Pancreas (tissue), 10 donors: ENCODE measurements around the gene CCDC122. TPM values are rescaled to one million over a fixed set of nuclear protein-coding genes. Genes with fewer than 3 reads are reported as not detected.
A peak's percentile ranks its signal among the peaks of the same experiment; 100 is the strongest.

ENCODE experiments used
- ATAC-seq, 4 donors: fragments of 200-7000 bp; cut with Tn5 transposase; one replicate each; pipeline versions ENCODE4 v1.8.0 to v1.9.1; 2020; ENCODE audit warnings: mild to moderate bottlenecking in 4 of 4, moderate library complexity in 4 of 4
- DNase-seq, 6 donors: peaks; one replicate each; pipeline ENCODE4 v3.0.0-alpha.2; 2020
- FAIRE-seq: peaks from 2 replicates; lab custom pipeline; 2012; peaks lifted over from hg19 to GRCh38; lab: Jason Lieb, UNC
- H3K27ac ChIP-seq, 4 donors: fragments of 200-600 bp; sonication (generic); 1 replicate in 3 of 4; 2 replicates in 1 of 4; pipeline versions ENCODE4 v1.5.0 to v1.8.0; 2020
- H3K27me3 ChIP-seq, 4 donors: fragments of 200-600 bp; one replicate each; pipeline ENCODE4 v1.8.0; 2021
- H3K36me3 ChIP-seq, 3 donors: fragments of 200-600 bp; sonication (generic) in 1 of 3; one replicate each; pipeline versions ENCODE4 v1.5.0 to v1.8.0; 2020 to 2021
- H3K4me1 ChIP-seq, 3 donors: fragments of 200-600 bp; one replicate each; pipeline ENCODE4 v1.8.0; 2021
- H3K4me3 ChIP-seq, 4 donors: fragments of 200-600 bp; sonication (generic) in 2 of 4; one replicate each; pipeline versions ENCODE4 v1.5.0 to v1.8.0; 2020 to 2021
- H3K9me3 ChIP-seq, 4 donors: fragments of 200-600 bp; one replicate each; pipeline ENCODE4 v1.8.0; 2021
- WGBS, 2 donors: extraction: QIAGEN DNeasy Blood & Tissue Kit; methylation state at CpG; one replicate each; pipeline ENCODE4 v1.1.7; 2013; 5-methylcytosine and 5-hydroxymethylcytosine counted together
- intact Hi-C, 3 donors: fragments of 100-400 bp; cut with DNase I; formaldehyde crosslinking; loops; one replicate each; pipeline versions ENCODE4 v1.11.1 to v1.14.2; 2022
- polyA plus RNA-seq, 2 donors: library from polyadenylated mRNA; stranded (reverse); fragments of 200-250 nt; gene quantifications; one replicate each; pipeline ENCODE4 v1.2.3, GENCODE V29; 2013
- total RNA-seq, 6 donors: library from RNA; stranded (reverse); fragmentation: NEBNext Ultra II Directional in 4 of 6; extraction: Animal tissue kit (Norgen Biotek cat#: 25700) in 4 of 6; gene quantifications; one replicate each; pipeline versions ENCODE4 v1.2.1 to v1.2.4, GENCODE V29; 2021 to 2023
- TF ChIP-seq, protein P1 (sequence below), 4 donors: fragments of 200-600 bp; sonication (generic) in 3 of 4; IDR thresholded peaks; one replicate each; pipeline versions ENCODE4 v1.5.0 to v1.8.0; 2021; ENCODE audit warnings: antibody characterized with exemption in 4 of 4
- donor health status: healthy with polysubstance abuse.
- donor health status: DM: no; HTN: no; CAD: no; lungs with moderate emphysema.
- donor health status: DM: no; HTN: no; CAD: no.
- donor health status: control.
- donor health status: control.
- donor health status: Bipolar disorder and iron deficiency.
- donor health status: DM: yes; HTN: yes; CAD: no.
- donor health status: DM: no; HTN: no; CAD: no.
- donor health status: DM: no; HTN: no; CAD: no.
- donor health status: DM: yes; HTN: yes; CAD: no.

Gene CCDC122
- total and polyA plus RNA-seq, 8 donors: 2.9 to 7.3 (median 4.7) TPM

DNA sequence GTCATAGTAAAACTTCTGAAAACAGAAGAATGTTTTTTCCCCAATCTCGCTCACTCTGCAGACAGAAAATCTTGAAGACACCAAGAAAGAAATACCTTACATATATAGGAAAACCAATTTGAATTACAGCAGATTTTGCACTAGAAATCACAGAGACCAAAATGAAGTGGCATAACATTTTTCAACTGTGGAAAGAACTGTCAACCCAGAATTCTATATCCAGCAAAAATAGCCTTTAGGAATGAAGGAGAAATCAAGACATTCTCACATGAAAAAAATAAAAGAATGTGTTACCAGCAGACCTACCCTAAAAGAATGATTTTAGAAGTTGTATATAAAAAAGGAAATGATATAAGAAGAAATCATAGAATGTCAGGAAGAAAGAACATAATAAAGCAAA lies 28.7 kb downstream of the CCDC122 start:
- no peak overlapping the region for H3K4me3 ChIP-seq
- no peaks in the 10 kb centered on the region for H3K36me3 ChIP-seq
- H3K9me3 ChIP-seq: no peaks in the 10 kb centered on the region
- TF ChIP-seq, protein P1, sequence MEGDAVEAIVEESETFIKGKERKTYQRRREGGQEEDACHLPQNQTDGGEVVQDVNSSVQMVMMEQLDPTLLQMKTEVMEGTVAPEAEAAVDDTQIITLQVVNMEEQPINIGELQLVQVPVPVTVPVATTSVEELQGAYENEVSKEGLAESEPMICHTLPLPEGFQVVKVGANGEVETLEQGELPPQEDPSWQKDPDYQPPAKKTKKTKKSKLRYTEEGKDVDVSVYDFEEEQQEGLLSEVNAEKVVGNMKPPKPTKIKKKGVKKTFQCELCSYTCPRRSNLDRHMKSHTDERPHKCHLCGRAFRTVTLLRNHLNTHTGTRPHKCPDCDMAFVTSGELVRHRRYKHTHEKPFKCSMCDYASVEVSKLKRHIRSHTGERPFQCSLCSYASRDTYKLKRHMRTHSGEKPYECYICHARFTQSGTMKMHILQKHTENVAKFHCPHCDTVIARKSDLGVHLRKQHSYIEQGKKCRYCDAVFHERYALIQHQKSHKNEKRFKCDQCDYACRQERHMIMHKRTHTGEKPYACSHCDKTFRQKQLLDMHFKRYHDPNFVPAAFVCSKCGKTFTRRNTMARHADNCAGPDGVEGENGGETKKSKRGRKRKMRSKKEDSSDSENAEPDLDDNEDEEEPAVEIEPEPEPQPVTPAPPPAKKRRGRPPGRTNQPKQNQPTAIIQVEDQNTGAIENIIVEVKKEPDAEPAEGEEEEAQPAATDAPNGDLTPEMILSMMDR (IDR thresholded peaks at IDR 0.05): no peak
- no peaks in the 10 kb centered on the region for H3K4me1 ChIP-seq
- 97% methylated on average over 1 of the region's 1 CpG for WGBS, 2 donors
- DNase-seq (no peak), FAIRE-seq (no peak), ATAC-seq (no peak)
- H3K27ac ChIP-seq: no peak overlapping the region
- intact Hi-C loops: no loop called here
- H3K27me3 ChIP-seq: no peaks in the 10 kb centered on the region

DNA sequence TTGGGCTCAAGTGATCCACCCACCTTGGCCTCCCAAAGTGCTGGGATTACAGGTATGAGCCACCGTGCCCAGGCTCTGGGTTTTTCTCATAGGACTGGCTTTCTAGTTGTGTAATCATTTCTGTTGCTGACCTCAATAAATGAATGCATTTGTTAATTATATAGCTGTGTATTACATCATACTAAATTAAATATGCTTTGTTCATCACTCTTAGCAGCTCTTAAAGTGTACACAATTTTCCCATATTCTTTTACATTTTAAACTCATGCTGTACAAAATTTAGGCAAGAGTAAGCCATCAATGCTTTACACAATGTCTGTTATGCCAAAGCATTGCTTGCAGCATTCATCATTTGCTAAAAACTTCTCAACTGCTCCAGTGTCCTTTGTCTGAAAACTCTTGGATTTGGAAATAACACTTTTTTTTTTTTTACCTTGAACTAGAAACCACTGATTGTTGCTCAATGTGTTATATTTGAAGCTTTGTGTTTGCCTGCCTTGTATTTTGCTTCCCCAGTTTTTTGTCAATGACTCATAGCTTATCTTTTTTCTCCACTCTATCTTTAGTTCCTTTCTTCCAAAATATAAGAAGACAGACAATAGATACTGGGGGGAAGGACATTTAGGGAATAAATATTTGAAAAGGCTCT lies 31.4 kb downstream of the CCDC122 start:
- peak overlapping the region in 1 of 4 donors; percentile 17 for H3K27ac ChIP-seq
- ATAC-seq (peak in 2 of 4 donors; percentile 29 to 39), DNase-seq (no peak), FAIRE-seq (no peak)
- H3K4me3 ChIP-seq: no peak overlapping the region
- no peaks in the 10 kb centered on the region for H3K9me3 ChIP-seq
- H3K27me3 ChIP-seq: no peaks in the 10 kb centered on the region
- TF ChIP-seq, protein P1 (IDR thresholded peaks at IDR 0.05): no peak
- 82 to 94% methylated on average over 1 of the region's 1 CpG for WGBS, 2 donors
- H3K36me3 ChIP-seq: no peaks in the 10 kb centered on the region
- H3K4me1 ChIP-seq: no peaks in the 10 kb centered on the region
- intact Hi-C loops: no loop called here

DNA sequence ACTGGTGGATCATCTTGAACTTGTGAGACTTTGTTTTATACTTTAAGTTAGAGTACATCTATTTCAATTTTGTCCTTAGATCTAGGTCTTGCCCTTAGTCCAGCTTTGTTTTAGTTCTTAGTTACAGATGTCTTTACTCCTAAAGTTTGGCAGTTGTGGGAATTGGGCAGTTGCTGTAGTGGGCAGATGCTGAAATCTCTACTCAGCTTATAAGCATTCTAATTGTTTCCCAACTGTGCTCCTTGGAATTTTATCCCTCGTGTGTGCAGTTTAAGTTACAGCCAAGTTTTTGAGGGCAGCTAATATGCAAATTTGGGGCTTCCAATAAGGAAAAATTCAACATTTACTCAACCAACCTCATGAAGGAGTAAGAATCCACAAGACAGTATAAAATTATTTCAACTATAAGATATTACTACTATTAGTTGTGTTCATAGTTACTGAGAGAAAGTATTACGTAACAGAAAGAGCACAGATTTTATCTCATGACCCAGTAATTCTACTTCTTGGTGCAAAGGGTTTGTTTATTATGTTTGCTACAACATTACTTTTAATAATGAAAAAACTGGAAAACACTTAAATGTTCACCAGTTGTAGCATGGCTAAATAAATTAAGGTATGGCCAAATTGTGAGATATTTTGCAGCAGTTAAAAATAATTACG lies 32.9 kb downstream of the CCDC122 start:
- Histone ChIP-seq H3K27ac (no peak overlapping the region), H3K4me3 (no peak overlapping the region), H3K27me3 (no peaks in the 10 kb centered on the region), H3K9me3 (no peaks in the 10 kb centered on the region), H3K4me1 (no peaks in the 10 kb centered on the region), H3K36me3 (no peaks in the 10 kb centered on the region)
- 95 to 96% methylated on average over 3 of the region's 3 CpGs for WGBS, 2 donors
- TF ChIP-seq, protein P1 (IDR thresholded peaks at IDR 0.05): no peak
- FAIRE-seq (no peak), ATAC-seq (no peak), DNase-seq (no peak)
- intact Hi-C loops: no loop called here

DNA sequence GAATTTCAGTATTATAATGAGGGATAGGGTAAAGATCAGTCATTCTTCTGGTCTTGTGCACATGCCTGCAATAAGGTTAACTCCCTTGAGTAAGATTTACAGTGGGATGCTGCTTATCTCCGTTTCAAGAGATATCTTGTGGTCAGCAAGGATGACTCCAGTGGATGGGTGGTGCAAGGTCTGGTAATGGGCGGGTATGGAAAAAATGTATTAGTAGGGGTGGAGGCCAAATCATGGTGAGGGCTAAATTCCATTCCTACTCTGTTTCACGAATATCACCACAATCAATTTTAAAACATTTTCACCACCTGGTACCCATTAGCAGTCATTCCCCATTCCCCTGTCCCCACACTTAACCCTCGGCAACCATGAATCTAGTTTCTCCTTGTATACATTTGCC lies 40.6 kb downstream of the CCDC122 start:
- no peak overlapping the region for H3K27ac ChIP-seq
- ATAC-seq: no peak
- H3K36me3 ChIP-seq: no peaks in the 10 kb centered on the region
- no peaks in the 10 kb centered on the region for H3K27me3 ChIP-seq
- no peaks in the 10 kb centered on the region for H3K9me3 ChIP-seq
- no peak overlapping the region for H3K4me3 ChIP-seq
- WGBS, 2 donors: 71 to 83% methylated on average over 4 of the region's 4 CpGs
- DNase-seq: no peak
- intact Hi-C loops: no loop called here
- H3K4me1 ChIP-seq: no peaks in the 10 kb centered on the region
- TF ChIP-seq, protein P1 (IDR thresholded peaks at IDR 0.05): no peak
- no peak for FAIRE-seq

DNA sequence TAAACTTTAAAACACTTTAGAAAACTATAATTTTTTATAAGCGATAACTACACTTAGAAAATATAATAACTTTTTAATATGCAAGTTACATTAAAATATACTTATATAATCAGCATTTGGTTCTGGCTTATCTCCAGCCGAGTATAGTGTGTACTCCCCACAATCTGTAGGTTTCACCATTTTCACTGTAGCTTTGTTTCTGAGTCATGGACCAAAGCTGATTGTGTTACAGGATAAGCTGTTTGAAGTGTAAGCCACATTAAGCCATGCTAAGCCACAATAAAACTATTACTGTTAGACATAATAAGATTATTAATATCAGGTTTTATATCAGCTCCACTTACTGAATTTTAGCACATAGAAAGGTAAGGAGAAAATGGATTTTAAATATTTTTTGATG lies 43.8 kb downstream of the CCDC122 start:
- Histone ChIP-seq H3K27me3 (no peaks in the 10 kb centered on the region), H3K9me3 (no peaks in the 10 kb centered on the region), H3K27ac (no peak overlapping the region), H3K4me3 (no peak overlapping the region), H3K36me3 (no peaks in the 10 kb centered on the region), H3K4me1 (no peaks in the 10 kb centered on the region)
- 82 to 91% methylated on average over 2 of the region's 2 CpGs for WGBS, 2 donors
- TF ChIP-seq, protein P1 (IDR thresholded peaks at IDR 0.05): no peak
- intact Hi-C loops: no loop called here
- FAIRE-seq (no peak), ATAC-seq (no peak), DNase-seq (no peak)
